Right hindlimb (tissue), 1 donor: Measurements from ENCODE around the gene BRSK2.
A peak's percentile ranks its signal among the peaks of the same experiment; 100 is the strongest.
"Not testable (repeated sequence)": the region's sequence is repeated elsewhere in the genome, so short reads cannot be mapped to it uniquely, and the experiment has no call there.

ENCODE experiments used
- DNase-seq: peaks from one replicate; pipeline ENCODE4 v3.0.0-alpha.2; 2018

The BRSK2 gene

DNA sequence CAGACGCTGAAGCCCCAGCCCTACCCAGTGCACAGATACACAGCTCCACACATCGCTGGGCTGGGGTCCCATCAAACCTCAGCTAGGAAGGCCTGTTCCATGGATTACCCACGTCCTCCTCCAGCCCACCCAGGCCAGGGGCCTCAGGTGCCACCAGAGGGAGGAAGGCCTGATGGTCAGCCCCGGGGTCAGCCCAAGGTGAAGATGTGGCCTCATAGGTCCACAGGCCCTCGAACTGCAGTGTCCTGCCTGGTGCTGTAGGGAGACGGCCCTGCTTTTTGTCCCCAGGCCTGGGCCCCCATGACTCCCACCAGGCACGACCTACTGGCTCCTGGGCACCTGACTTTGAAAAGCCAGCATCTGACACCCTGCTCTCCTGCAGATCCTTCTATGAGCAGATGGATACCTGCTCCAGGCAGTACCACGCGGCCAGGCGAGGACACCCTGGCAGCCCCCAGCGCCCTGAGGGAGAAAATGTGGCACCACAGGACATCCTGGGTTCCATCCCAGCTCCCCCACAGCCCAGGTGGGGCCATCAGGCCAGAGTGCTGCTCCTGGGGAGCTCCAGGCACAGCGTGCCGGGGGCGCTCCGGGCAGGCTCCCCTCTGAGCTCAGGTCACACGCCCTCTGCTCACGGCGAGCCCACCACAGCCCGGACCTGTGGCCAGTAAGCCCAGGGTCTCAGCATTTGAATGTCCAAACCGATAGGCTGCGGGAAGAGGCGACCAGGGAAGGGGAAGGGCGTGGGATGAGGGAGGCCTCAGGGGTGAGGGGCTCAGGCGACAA is 112.6 kb downstream of the BRSK2 start:
- no peak for DNase-seq

DNA sequence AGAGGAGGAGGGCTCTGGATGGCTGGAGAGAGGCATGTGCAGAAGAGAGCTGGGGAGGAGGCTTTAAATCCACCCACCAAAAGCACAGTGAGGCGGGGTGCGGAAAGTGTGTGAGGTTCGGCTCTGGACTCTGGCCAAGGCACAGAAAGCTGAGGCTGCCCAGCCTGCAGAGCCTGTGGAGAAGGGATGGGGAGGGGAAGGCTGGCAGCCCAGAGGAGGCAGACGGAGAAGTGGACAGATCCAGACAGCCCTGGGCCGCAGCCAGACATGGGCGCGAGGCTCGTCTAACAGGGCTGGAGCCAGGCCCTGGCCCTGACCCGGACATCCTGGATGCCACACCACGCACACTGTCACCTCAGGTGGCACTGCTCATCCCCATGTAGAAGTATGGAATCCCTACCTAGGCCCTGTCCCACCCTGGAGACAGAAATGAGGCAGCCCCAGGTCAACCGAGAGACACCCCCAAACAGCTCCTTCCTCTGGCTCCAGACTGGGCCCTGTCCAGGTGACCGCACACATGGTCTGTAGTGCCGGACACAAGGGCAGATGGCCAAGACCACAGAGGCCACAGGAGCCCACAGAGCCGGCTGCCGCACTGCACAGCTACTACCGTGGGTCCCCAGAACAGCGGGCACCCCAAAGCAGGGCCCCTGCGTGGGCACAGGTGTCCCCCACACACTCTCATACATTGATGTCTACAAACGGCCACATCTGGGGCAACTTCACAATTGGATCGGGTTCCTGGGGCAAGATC is 113.4 kb downstream of the BRSK2 start:
- DNase-seq = peak; percentile 76

GRCh38 chr11:1503708-1504104 is 114.0 kb downstream of the BRSK2 start:
- DNase-seq = no peak

- no peak for DNase-seq
These were observed 114.4 kb downstream of the BRSK2 start for GRCh38 chr11:1504138-1504537.

- DNase-seq = no peak
These were observed 115.0 kb downstream of the BRSK2 start for GRCh38 chr11:1504581-1505290.

GRCh38 chr11:1505480-1505879 is 115.7 kb downstream of the BRSK2 start:
- no peak for DNase-seq

GRCh38 chr11:1506981-1507380 is 117.2 kb downstream of the BRSK2 start:
- no peak for DNase-seq

DNA sequence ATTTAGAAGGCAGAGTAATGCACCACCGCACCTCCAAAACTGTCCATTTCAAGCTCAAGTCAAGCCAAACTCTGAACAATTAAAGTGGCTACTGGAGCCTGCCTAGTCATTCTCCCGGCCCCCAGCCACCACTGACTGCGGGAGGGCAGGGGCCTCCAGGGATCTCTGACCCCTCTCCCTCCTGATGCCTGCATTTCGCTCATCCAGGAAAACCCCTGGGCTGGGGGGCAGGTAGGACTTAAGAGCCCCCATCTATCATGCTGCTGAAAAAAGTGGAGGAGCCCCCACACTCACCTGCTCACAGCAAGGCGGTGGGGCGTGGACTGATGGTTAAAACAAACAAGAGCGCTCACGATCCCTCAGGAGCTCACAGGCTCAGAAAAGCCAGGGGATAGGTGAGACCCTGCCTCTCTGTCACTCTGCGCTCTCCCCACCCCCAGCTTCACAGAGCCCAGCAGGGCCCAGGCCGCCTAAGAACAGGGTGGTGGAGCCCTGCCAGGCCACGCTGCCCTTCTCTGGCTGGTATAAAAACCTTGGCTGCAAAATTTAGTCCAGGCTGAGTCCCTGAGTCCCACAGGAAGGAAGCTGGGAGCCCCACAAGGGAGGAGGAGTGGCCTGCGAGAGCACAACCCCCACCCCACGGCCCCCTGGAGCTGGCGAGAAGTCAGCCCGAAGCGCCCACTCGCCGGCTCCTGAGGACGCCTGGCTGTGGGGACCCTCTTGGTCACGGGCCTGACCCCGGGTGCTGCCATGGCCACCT is 117.8 kb downstream of the BRSK2 start:
- no peak for DNase-seq

- no peak for DNase-seq
These were observed 118.8 kb downstream of the BRSK2 start for GRCh38 chr11:1508491-1508891.

DNA sequence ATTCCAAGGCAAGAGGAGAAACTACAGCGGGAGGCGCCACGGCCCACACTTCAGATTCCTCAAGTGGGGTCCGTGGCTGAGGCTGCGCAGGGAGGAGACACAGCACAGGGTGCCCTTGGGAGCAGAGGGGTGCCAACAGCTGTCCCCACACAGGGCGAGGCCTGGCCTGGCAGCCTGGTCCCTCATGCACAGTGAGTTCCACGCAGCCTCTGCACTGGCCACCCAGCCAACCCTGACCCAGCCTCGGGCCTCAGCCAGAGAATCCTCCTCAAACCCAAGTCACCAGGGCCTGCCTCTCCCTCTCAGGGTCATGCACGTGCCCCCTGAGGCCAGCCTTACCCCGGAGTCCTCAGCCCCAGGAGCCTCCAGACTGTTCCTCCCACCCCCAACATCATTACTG is 119.3 kb downstream of the BRSK2 start:
- no peak for DNase-seq

- DNase-seq = no peak
These were observed 120.0 kb downstream of the BRSK2 start for GRCh38 chr11:1509626-1510255.

- not testable (repeated sequence) for DNase-seq
These were observed 120.6 kb downstream of the BRSK2 start for GRCh38 chr11:1510351-1510750.

DNA sequence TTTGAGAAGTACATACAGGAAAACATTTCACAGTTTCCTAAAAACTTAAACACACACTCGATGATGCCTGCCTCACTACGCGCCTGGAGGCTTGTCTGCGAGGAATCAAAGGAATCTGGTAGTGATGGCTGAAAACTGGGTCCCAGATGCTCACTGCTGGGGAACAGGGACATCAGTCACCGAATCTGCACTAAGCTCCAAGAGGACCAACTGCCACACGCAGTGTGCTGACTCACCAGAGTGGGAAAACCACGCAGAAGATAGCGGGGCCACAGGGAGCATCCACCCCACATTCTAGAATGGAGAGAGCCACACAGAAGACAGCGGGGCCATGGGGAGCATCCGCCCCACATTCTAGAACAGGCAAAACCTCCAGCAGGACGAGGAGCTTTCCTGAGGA is 121.2 kb downstream of the BRSK2 start:
- DNase-seq = no peak

GRCh38 chr11:1511937-1512496 is 122.3 kb downstream of the BRSK2 start:
- no peak for DNase-seq
